ENCODE results near the gene SULT2B1. TPM values are rescaled to one million over a fixed set of nuclear protein-coding genes. Genes with fewer than 3 reads are reported as not detected.
A peak's percentile ranks its signal among the peaks of the same experiment; 100 is the strongest.

Gene SULT2B1
- total RNA-seq, 2 donors from 2014 or later = not detected

DNA sequence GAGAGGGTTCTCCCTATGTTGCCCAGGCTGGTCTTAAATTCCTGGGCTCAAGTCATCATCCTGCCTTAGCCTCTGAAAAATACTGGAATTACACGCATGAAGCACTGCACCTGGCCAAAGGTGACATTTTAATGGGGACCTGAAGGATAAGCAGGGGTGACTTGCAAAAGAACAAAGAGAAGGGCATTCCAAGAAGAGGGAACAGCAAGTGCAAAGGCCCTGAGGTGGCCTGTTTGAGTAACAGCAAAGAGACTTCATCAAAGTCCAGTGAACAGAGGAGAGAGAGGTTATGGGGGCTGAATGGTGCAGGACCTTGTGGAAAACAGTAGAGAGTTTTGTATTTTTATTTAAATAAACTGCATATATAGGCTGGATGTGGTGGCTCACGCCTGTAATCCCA, 89.9 kb downstream of the SULT2B1 start:
- TF ChIP-seq CTCF (IDR thresholded peaks at IDR 0.05) = no peak
- H3K9me3 ChIP-seq = no peaks in the 10 kb centered on the region
- H3K27ac ChIP-seq = no peak overlapping the region
- DNase-seq (ENCODE audit: low spot score) = no peak
- H3K36me3 ChIP-seq = no peaks in the 10 kb centered on the region
- H3K4me3 ChIP-seq = no peak overlapping the region
- H3K4me1 ChIP-seq = peaks cover 0 to 34% of the 10 kb centered on the region in 2 donors
- no peaks in the 10 kb centered on the region for H3K27me3 ChIP-seq

DNA sequence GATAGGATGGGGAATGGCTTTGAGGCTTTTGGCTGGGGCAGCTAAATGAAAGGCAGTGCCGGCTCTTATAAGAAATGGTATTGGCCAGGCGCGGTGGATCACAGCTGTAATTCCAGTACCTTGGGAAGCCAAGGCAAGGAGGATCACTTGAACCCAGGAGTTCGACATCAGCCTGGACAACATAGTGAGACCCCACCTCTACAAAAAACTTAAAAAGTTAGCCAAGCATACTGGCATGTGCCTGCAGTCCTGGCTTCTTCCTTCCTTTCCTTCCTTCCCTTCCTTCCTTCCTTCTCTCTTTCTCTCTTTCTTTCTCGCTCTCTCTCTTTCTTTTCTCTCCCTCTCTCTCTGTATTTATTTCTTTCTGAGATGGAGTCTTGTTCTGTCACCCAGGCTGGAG, 90.9 kb downstream of the SULT2B1 start:
- H3K4me3 ChIP-seq = no peak overlapping the region
- no peak overlapping the region for H3K27ac ChIP-seq
- no peaks in the 10 kb centered on the region for H3K27me3 ChIP-seq
- H3K4me1 ChIP-seq = peaks cover 0 to 29% of the 10 kb centered on the region in 2 donors
- H3K9me3 ChIP-seq = no peaks in the 10 kb centered on the region
- no peak for DNase-seq (ENCODE audit: low spot score)
- no peaks in the 10 kb centered on the region for H3K36me3 ChIP-seq
- no peak for TF ChIP-seq CTCF (IDR thresholded peaks at IDR 0.05)

DNA sequence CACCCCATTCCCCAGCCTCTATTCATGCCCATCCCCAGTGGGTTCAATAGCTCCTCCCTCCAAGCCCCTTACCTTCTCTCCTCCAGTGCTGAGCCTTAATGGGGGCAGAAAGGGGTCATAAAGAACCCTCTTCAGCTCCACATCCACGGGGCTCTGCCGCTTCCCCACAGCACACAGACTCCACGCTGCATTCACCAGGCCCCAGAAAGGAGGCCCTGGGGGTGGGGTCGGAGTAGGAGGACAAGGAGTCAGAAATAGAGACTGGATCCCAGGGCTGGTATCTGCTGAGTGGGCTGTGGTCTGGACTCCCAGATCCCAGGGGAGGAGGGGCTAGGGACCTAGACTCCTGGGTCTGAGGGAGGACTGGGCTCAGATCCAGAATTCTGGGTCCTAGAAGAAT, 92.4 kb downstream of the SULT2B1 start:
- Histone ChIP-seq H3K36me3 (no peaks in the 10 kb centered on the region), H3K27me3 (no peaks in the 10 kb centered on the region), H3K4me3 (no peak overlapping the region), H3K27ac (no peak overlapping the region), H3K4me1 (peaks cover 0 to 23% of the 10 kb centered on the region in 2 donors), H3K9me3 (no peaks in the 10 kb centered on the region)
- no peak for TF ChIP-seq CTCF (IDR thresholded peaks at IDR 0.05)
- DNase-seq (ENCODE audit: low spot score) = no peak

DNA sequence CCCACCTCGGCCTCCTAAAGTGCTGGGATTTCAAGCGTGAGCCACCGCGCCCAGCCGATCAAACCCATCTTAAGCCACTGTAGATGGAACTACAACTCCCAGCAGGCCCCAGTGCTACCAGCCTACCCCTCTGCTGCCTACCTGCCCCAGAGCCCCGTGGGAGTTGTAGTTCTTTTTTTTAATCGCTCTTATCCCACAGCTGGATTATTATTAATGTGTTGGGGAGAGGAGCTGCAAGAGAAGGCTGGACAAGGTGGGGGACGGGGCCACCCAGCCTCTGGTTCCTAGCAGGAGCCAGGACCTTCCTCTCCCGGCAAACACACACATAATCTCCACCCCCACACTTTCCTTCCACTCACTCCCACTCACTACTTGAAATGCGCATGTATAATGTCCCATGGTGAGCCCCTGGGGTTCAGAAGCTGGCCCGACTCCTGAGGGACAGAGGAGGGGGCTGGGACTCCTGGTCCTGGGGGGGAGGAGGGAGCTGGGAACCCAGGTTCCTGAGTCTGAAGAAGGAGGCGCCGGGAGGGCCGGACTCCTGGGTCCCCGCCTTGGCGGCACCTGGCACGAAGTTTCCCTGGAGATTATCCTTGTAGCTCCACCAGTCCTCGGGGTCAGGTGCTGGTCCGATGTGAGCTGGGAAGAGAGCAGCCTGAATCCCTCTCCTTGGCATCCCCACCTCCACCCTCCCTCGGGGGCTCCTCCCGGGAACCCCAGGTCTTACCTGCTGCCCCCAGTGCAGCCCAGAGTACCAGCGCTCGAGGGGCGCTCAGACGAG, 93.1 kb downstream of the SULT2B1 start:
- Histone ChIP-seq H3K4me1 (peaks cover 0 to 23% of the 10 kb centered on the region in 2 donors), H3K9me3 (no peaks in the 10 kb centered on the region), H3K36me3 (no peaks in the 10 kb centered on the region), H3K27me3 (no peaks in the 10 kb centered on the region), H3K4me3 (peak overlapping the region; percentile 47 to 57), H3K27ac (peak overlapping the region; percentile 79 to 81)
- TF ChIP-seq CTCF (IDR thresholded peaks at IDR 0.05) = no peak
- peak; percentile 87 for DNase-seq (ENCODE audit: low spot score)

- no peak for DNase-seq (ENCODE audit: low spot score)
- Histone ChIP-seq H3K27ac (peak overlapping the region; percentile 79 to 81), H3K9me3 (no peaks in the 10 kb centered on the region), H3K27me3 (no peaks in the 10 kb centered on the region), H3K4me3 (peak overlapping the region; percentile 47 to 57), H3K36me3 (no peaks in the 10 kb centered on the region), H3K4me1 (peaks cover 0 to 23% of the 10 kb centered on the region in 2 donors)
- no peak for TF ChIP-seq CTCF (IDR thresholded peaks at IDR 0.05)
Observed at GRCh38 chr19:48645620-48646000, 93.6 kb downstream of the SULT2B1 start.
